Subcutaneous adipose tissue (tissue), 4 donors: ENCODE data around the gene PLEKHF1. TPM values are rescaled to one million over a fixed set of nuclear protein-coding genes. Genes with fewer than 3 reads are reported as not detected.

ENCODE experiments used
- total RNA-seq, 4 donors: library from RNA; depleted of rRNA; stranded (reverse); fragments of >200 nt; gene quantifications; one replicate each; pipeline ENCODE4 v1.1.0, GENCODE V29; 2016
- TF ChIP-seq, protein P1 (sequence below): fragments of 450-650 bp; IDR thresholded peaks from one replicate; pipeline ENCODE4 v1.5.1; 2016; ENCODE audit warnings: low read depth, mild to moderate bottlenecking, control low read depth, antibody characterized with exemption, moderate library complexity

PLEKHF1 gene
- total RNA-seq, 4 donors from 2014 or later, result 18.1 to 51.6 (median 34.9) TPM

DNA sequence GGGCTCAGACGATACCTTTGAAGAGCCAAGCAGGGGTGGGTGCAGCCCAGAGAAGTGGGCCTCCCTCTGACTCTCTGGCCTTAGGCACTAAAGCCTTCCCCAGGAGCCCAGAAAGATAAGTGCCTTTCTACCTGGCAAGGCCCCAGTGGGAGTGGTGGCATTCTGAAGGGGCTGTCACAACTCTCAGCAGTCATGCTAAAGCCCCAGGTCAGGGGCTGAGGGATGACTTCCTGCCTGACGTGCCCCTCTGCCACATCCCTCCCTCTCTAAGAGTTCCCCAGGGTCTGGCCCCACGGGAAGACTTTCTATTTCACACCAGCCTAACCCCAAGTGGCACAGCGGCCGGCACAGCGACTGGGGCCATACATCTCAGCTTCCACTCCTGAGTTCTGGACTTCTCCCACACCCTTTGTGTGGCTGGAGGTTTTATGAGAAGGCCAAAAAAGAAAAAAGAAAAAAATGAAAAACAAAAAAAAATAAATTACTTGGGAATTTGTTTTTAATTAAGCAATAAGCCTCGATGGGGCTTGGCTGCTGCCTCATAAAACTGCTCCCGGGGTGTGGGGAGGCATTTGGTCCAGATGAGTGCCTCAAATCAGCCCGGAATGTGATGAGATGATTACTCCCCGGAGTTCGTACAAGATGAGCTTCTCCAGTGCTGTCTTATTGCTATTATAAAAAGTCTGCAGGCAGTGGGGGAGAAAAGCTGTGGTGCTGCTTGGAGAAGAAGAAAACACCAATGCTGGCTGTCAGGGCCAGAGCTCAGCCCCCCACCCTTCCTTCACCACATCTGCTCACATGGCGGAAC lies 28.5 kb upstream of the PLEKHF1 start:
- TF ChIP-seq, protein P1, sequence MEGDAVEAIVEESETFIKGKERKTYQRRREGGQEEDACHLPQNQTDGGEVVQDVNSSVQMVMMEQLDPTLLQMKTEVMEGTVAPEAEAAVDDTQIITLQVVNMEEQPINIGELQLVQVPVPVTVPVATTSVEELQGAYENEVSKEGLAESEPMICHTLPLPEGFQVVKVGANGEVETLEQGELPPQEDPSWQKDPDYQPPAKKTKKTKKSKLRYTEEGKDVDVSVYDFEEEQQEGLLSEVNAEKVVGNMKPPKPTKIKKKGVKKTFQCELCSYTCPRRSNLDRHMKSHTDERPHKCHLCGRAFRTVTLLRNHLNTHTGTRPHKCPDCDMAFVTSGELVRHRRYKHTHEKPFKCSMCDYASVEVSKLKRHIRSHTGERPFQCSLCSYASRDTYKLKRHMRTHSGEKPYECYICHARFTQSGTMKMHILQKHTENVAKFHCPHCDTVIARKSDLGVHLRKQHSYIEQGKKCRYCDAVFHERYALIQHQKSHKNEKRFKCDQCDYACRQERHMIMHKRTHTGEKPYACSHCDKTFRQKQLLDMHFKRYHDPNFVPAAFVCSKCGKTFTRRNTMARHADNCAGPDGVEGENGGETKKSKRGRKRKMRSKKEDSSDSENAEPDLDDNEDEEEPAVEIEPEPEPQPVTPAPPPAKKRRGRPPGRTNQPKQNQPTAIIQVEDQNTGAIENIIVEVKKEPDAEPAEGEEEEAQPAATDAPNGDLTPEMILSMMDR, result no peak

GRCh38 chr19:29639086-29639485 lies 26.2 kb upstream of the PLEKHF1 start:
- TF ChIP-seq, protein P1, result no peak

GRCh38 chr19:29640231-29640630 lies 25.0 kb upstream of the PLEKHF1 start:
- TF ChIP-seq, protein P1, result no peak

DNA sequence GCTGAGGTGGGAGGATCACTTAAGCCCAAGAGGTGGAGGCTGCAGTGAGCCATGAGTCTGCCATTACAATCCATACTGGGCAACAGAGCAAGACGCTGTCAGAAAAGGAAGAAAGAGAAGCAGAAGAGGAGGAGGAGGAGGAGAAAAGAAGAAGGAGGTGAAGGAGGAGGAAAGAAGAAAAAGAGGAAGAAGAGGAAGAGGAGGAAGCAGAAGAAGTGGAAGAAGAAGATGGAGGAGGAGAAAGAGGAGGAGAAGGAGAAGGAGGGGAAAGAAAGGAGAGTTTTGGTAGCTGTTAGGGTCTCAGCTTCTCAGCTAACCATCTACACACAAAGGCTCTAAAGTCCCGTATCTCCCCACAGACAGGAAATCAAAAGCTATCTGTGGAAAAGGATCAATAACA lies 23.7 kb upstream of the PLEKHF1 start:
- TF ChIP-seq, protein P1, result no peak

DNA sequence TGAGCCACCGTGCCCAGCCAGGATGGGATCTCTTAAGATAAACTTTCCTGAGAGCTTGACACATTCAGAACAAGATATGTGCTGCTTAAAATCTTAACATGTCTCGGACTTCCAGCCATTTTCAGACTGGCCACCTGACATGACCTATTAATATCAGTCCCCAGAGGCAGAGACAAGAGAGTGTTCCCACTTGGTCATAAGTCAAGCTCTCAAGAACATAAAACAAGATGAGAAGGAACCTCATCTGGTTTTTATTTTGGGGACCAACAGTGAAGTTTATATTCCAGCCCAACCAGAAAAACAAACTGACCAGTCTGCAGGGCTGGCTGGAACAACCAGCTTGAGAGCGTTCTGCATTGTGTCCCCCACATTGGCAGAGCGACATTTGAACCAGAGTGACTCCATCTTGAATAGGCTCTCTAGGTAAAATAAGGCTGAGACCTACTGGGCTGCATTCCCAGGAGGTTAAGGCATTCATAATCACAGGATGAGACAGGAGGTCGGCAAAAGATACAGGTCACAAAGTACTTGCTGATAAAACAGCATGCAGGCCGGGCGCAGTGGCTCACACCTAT lies 21.8 kb upstream of the PLEKHF1 start:
- TF ChIP-seq, protein P1, result no peak

DNA sequence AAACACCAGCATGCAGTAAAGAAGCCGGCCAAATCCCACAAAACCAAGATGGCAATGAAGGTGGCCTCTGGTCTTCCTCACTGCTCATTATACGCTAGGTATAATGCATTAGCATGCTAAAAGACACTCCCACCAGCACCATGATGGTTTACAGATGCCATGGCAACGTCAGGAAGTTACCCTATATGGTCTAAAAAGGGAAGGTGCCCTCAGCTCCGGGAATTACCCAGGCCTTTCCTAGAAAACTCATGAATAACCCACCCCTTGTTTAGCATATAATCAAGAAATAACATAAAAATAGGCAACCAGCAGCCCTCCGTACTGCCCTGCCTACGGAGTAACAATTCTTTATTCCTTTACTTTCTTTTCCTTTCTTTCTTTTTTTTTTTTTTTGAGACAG lies 21.1 kb upstream of the PLEKHF1 start:
- TF ChIP-seq, protein P1, result no peak

GRCh38 chr19:29645491-29645867 lies 19.8 kb upstream of the PLEKHF1 start:
- TF ChIP-seq, protein P1, result no peak
